Stomach (tissue), 4 donors: ENCODE data around the gene LRATD1.

ENCODE experiments used
- EP300 ChIP-seq: sonication (generic); formaldehyde crosslinking; IDR thresholded peaks from one replicate; pipeline ENCODE4 v1.6.1; 2017; ENCODE audit warnings: antibody characterized with exemption
- POLR2AphosphoS5 ChIP-seq, 3 donors: sonication (generic); formaldehyde crosslinking; IDR thresholded peaks; one replicate each; pipeline ENCODE4 v1.6.1; 2016; ENCODE audit warnings: antibody characterized with exemption in 3 of 3
- TF ChIP-seq, protein P1 (sequence below), 7 experiments: fragments of 450-650 bp in 4 of 7; fragments of 200-600 bp in 3 of 7; sonication (generic) in 3 of 7; IDR thresholded peaks; one replicate each; pipeline ENCODE4 v1.5.1; 2016 to 2019; ENCODE audit warnings: antibody characterized with exemption in 7 of 7, control low read depth in 2 of 7, mild to moderate bottlenecking in 1 of 7

DNA sequence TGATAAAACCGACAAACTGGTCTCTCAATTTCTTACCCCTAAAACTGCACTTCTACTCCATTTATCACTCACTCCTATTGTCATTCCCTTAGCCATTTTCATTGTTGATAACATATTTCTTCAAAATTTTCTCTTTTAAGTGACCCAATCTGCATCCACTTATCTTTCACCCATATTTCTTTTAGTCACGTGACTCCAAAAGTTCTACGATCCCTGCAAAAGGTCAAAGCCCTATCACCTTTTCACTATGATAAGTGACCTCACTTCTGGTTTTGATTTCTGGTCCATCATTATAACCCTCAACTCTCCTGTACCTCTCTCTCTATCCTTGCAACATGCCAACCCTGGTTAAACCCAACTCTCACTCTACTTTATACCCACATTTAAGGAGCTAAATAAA, 49.1 kb downstream of the LRATD1 start:
- TF ChIP-seq, protein P1, sequence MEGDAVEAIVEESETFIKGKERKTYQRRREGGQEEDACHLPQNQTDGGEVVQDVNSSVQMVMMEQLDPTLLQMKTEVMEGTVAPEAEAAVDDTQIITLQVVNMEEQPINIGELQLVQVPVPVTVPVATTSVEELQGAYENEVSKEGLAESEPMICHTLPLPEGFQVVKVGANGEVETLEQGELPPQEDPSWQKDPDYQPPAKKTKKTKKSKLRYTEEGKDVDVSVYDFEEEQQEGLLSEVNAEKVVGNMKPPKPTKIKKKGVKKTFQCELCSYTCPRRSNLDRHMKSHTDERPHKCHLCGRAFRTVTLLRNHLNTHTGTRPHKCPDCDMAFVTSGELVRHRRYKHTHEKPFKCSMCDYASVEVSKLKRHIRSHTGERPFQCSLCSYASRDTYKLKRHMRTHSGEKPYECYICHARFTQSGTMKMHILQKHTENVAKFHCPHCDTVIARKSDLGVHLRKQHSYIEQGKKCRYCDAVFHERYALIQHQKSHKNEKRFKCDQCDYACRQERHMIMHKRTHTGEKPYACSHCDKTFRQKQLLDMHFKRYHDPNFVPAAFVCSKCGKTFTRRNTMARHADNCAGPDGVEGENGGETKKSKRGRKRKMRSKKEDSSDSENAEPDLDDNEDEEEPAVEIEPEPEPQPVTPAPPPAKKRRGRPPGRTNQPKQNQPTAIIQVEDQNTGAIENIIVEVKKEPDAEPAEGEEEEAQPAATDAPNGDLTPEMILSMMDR (IDR thresholded peaks at IDR 0.05) = no peak
- TF ChIP-seq POLR2AphosphoS5 (IDR thresholded peaks at IDR 0.05) (no peak), EP300 (no peak)
